H9 (cell line): ENCODE measurements around the gene CELF1. TPM values are rescaled to one million over a fixed set of nuclear protein-coding genes. Genes with fewer than 3 reads are reported as not detected.

Experiments used
- DNase-seq: peaks from one replicate; pipeline ENCODE4 v3.0.0-alpha.2; 2017
- H2AFZ ChIP-seq: one replicate; pipeline ENCODE4 v1.6.1; 2013; ENCODE audit warnings: mild to moderate bottlenecking, low read length, control low read depth, moderate library complexity
- H2AK5ac ChIP-seq: 2 replicates; pipeline ENCODE4 v1.6.1; 2013; ENCODE audit warnings: low read length, control low read depth, mixed read lengths; ENCODE audit not compliant: insufficient read length
- H2BK120ac ChIP-seq: one replicate; pipeline ENCODE4 v1.6.1; 2013; ENCODE audit warnings: low read depth, mild to moderate bottlenecking, low read length, control low read depth, inconsistent platforms; ENCODE audit not compliant: poor library complexity, severe bottlenecking
- H2BK12ac ChIP-seq: 2 replicates; pipeline ENCODE4 v1.6.1; 2013; ENCODE audit warnings: low read length, control low read depth, mixed read lengths, low read depth; ENCODE audit not compliant: insufficient read length
- H2BK15ac ChIP-seq: 2 replicates; pipeline ENCODE4 v1.6.1; 2013; ENCODE audit warnings: low read depth, low read length, control low read depth
- H2BK20ac ChIP-seq: one replicate; pipeline ENCODE4 v1.6.1; 2013; ENCODE audit warnings: low read depth, mild to moderate bottlenecking, low read length, control low read depth, inconsistent platforms; ENCODE audit not compliant: poor library complexity, severe bottlenecking
- H2BK5ac ChIP-seq: 2 replicates; pipeline ENCODE4 v1.6.1; 2013; ENCODE audit warnings: low read length, control low read depth, mixed read lengths; ENCODE audit not compliant: insufficient read length
- H3K14ac ChIP-seq: 2 replicates; pipeline ENCODE4 v1.6.1; 2013; ENCODE audit warnings: low read length, control low read depth; ENCODE audit not compliant: insufficient read depth
- H3K18ac ChIP-seq: 2 replicates; pipeline ENCODE4 v1.6.1; 2013; ENCODE audit warnings: low read depth, mild to moderate bottlenecking, mixed read lengths, low read length, control low read depth; ENCODE audit not compliant: insufficient read length
- H3K23ac ChIP-seq: 2 replicates; pipeline ENCODE4 v1.6.1; 2013; ENCODE audit warnings: low read length, control low read depth, mixed read lengths, low read depth; ENCODE audit not compliant: insufficient read length
- H3K23me2 ChIP-seq: 2 replicates; pipeline ENCODE4 v1.6.1; 2013; ENCODE audit warnings: low read depth, mild to moderate bottlenecking, mixed read lengths, low read length, control low read depth; ENCODE audit not compliant: insufficient read length, poor library complexity, severe bottlenecking
- H3K27ac ChIP-seq: 2 replicates; pipeline ENCODE4 v1.5.1; 2013; ENCODE audit warnings: low read length, control low read depth, mixed read lengths, low read depth; ENCODE audit not compliant: insufficient read length
- H3K27me3 ChIP-seq: 2 replicates; pipeline ENCODE4 v1.6.1; 2013; ENCODE audit warnings: low read length, control low read depth, inconsistent platforms; ENCODE audit not compliant: insufficient read depth
- H3K4ac ChIP-seq: 2 replicates; pipeline ENCODE4 v1.6.1; 2013; ENCODE audit warnings: low read depth, mild to moderate bottlenecking, control low read depth, inconsistent platforms, low read length, moderate library complexity
- H3K4me1 ChIP-seq: 2 replicates; pipeline ENCODE4 v1.6.1; 2013; ENCODE audit warnings: low read length, control low read depth, inconsistent platforms; ENCODE audit not compliant: insufficient read depth
- H3K4me2 ChIP-seq: 2 replicates; pipeline ENCODE4 v1.6.1; 2013; ENCODE audit warnings: low read length, control low read depth, mixed read lengths; ENCODE audit not compliant: insufficient read length, insufficient read depth
- H3K56ac ChIP-seq: 2 replicates; pipeline ENCODE4 v1.6.1; 2013; ENCODE audit warnings: low read depth, mild to moderate bottlenecking, mixed read lengths, low read length, control low read depth; ENCODE audit not compliant: insufficient read length
- H3K79me1 ChIP-seq: 2 replicates; pipeline ENCODE4 v1.6.1; 2013; ENCODE audit warnings: low read depth, mild to moderate bottlenecking, moderate library complexity, low read length, control low read depth, inconsistent platforms; ENCODE audit not compliant: insufficient read depth, poor library complexity, severe bottlenecking
- H3K79me2 ChIP-seq: 2 replicates; pipeline ENCODE4 v1.6.1; 2013; ENCODE audit warnings: low read length, control low read depth, inconsistent platforms; ENCODE audit not compliant: insufficient read depth
- H3K9ac ChIP-seq: 2 replicates; pipeline ENCODE4 v1.6.1; 2013; ENCODE audit warnings: low read length, control low read depth, mixed read lengths; ENCODE audit not compliant: insufficient read length; ENCODE audit errors: extremely low read depth
- H3K9me3 ChIP-seq: one replicate; pipeline ENCODE4 v1.6.1; 2013; ENCODE audit warnings: low read depth, low read length, inconsistent platforms; ENCODE audit not compliant: control insufficient read depth
- H3T11ph ChIP-seq: one replicate; pipeline ENCODE4 v1.6.1; 2013; ENCODE audit warnings: mild to moderate bottlenecking, low read length, control low read depth, inconsistent platforms
- H4K20me1 ChIP-seq: one replicate; pipeline ENCODE4 v1.6.1; 2013; ENCODE audit not compliant: control insufficient read depth, insufficient read length, insufficient read depth
- H4K5ac ChIP-seq: 2 replicates; pipeline ENCODE4 v1.6.1; 2013; ENCODE audit warnings: low read depth, mild to moderate bottlenecking, mixed read lengths, low read length, control low read depth; ENCODE audit not compliant: insufficient read length
- H4K8ac ChIP-seq: replicated peaks from 2 replicates; pipeline ENCODE4 v1.6.1; 2013; ENCODE audit warnings: low read length, control low read depth, mixed read lengths, low read depth; ENCODE audit not compliant: insufficient read length
- H4K91ac ChIP-seq: 2 replicates; pipeline ENCODE4 v1.6.1; 2013; ENCODE audit warnings: low read depth, mild to moderate bottlenecking, moderate library complexity, mixed read lengths, low read length, control low read depth; ENCODE audit not compliant: insufficient read length
- H3K27ac Mint-ChIP-seq, 3 experiments: 2 replicates in 2 of 3; 3 replicates in 1 of 3; pipeline ENCODE4 v1.8.0; 2020 to 2021; ENCODE audit warnings: mixed read lengths in 3 of 3, mild to moderate bottlenecking in 1 of 3, moderate library complexity in 1 of 3
- H3K27me3 Mint-ChIP-seq: 2 replicates; pipeline ENCODE4 v1.8.0; 2021; ENCODE audit warnings: low read depth, mild to moderate bottlenecking, moderate library complexity, mixed read lengths
- H3K36me3 Mint-ChIP-seq, 3 experiments: 2 replicates in 2 of 3; 3 replicates in 1 of 3; pipeline ENCODE4 v1.8.0; 2020 to 2021; ENCODE audit warnings: low read depth in 3 of 3, mixed read lengths in 3 of 3; ENCODE audit not compliant: insufficient read depth in 1 of 3
- H3K4me1 Mint-ChIP-seq, 2 experiments: 2 replicates each; pipeline ENCODE4 v1.8.0; 2020; ENCODE audit warnings: mixed read lengths in 2 of 2
- H3K4me3 Mint-ChIP-seq, 2 experiments: 2 replicates in 1 of 2; 3 replicates in 1 of 2; pipeline ENCODE4 v1.8.0; 2020 to 2021; ENCODE audit warnings: mild to moderate bottlenecking in 2 of 2, mixed read lengths in 2 of 2, moderate library complexity in 1 of 2
- H3K9me3 Mint-ChIP-seq, 2 experiments: 2 replicates in 1 of 2; 3 replicates in 1 of 2; pipeline ENCODE4 v1.8.0; 2020; ENCODE audit warnings: mild to moderate bottlenecking in 2 of 2, mixed read lengths in 2 of 2, moderate library complexity in 1 of 2
- CTCF ChIP-seq: fragments of 200-600 bp; sonication (generic); conservative IDR thresholded peaks from 3 replicates; pipeline ENCODE4 v1.8.0; 2021; ENCODE audit warnings: antibody characterized with exemption, mild to moderate bottlenecking
- WGBS: extraction: QIAGEN DNeasy Blood & Tissue Kit; methylation state at CpG from one replicate; pipeline ENCODE4 v1.1.7; 2013; ENCODE audit warnings: missing lambda C conversion rate, low lambda C conversion rate, mixed read lengths; ENCODE audit not compliant: insufficient read length; ENCODE audit errors: extremely low coverage; 5-methylcytosine and 5-hydroxymethylcytosine counted together
- total RNA-seq: library from RNA; stranded (reverse); gene quantifications from 2 replicates; pipeline ENCODE4 v1.2.1, GENCODE V29; 2021

The CELF1 gene
- total RNA-seq, 1 experiment from 2014 or later, result 211 TPM

GRCh38 chr11:47570651-47571356, 17.9 kb upstream of the CELF1 start:
- Mint-ChIP-seq H3K27me3 (no peaks in the 10 kb centered on the region), H3K9me3 (no peaks in the 10 kb centered on the region), H3K4me3 (no peak overlapping the region), H3K36me3 (peaks cover 18 to 71% (median 62%) of the 10 kb centered on the region in 3 experiments), H3K4me1 (peaks cover 5 to 6% of the 10 kb centered on the region in 2 experiments; a peak in 3 of 4 replicates), H3K27ac (no peak overlapping the region)
- no peaks in the 10 kb centered on the region for H3K27me3 ChIP-seq
- no peak for TF ChIP-seq CTCF
- H4K5ac ChIP-seq, result no peak overlapping the region
- WGBS, result no CpG with 5 or more reads among the region's 3 CpGs
- no peaks in the 10 kb centered on the region for H3K4me1 ChIP-seq
- H3K27ac ChIP-seq, result no peak overlapping the region
- H2BK12ac ChIP-seq, result no peak overlapping the region
- H2AK5ac ChIP-seq, result no peak overlapping the region
- no peak overlapping the region for H3K23ac ChIP-seq
- H3T11ph ChIP-seq, result no peak overlapping the region
- no peak overlapping the region for H4K91ac ChIP-seq
- H3K79me2 ChIP-seq, result no peaks in the 10 kb centered on the region; the same call in 1 of the 2 replicates
- H3K9me3 ChIP-seq, result no peaks in the 10 kb centered on the region
- H3K9ac ChIP-seq, result no peak overlapping the region
- H3K23me2 ChIP-seq, result no peaks in the 10 kb centered on the region
- H3K56ac ChIP-seq, result no peak overlapping the region
- no peak overlapping the region for H3K4ac ChIP-seq
- H4K20me1 ChIP-seq, result no peaks in the 10 kb centered on the region
- no peak overlapping the region for H4K8ac ChIP-seq
- H3K4me2 ChIP-seq, result no peak overlapping the region
- no peak overlapping the region for H2BK20ac ChIP-seq
- no peak overlapping the region for H2AFZ ChIP-seq
- DNase-seq, result no peak
- no peak overlapping the region for H2BK5ac ChIP-seq
- peaks cover 3% of the 10 kb centered on the region for H3K79me1 ChIP-seq
- no peak overlapping the region for H3K14ac ChIP-seq
- no peak overlapping the region for H2BK120ac ChIP-seq
- H3K18ac ChIP-seq, result no peak overlapping the region
- H2BK15ac ChIP-seq, result no peak overlapping the region
